Body of pancreas (tissue), 4 donors: ENCODE results near the gene C1QC. TPM values are rescaled to one million over a fixed set of nuclear protein-coding genes. Genes with fewer than 3 reads are reported as not detected.
"Not testable (repeated sequence)": the region's sequence is repeated elsewhere in the genome, so short reads cannot be mapped to it uniquely, and the experiment has no call there.

Experiments
- ATAC-seq: fragments of 150-250 bp; one replicate; pipeline ENCODE4 v1.9.1; 2016
- DNase-seq, 4 donors: peaks; one replicate each; pipeline ENCODE4 v3.0.0-alpha.2; 2019
- H3K27ac ChIP-seq, 4 donors: fragments of 200-600 bp; sonication (generic); 1 replicate in 3 of 4; 2 replicates in 1 of 4; pipeline versions ENCODE4 v1.5.1 to v1.6.1; 2016 to 2019; ENCODE audit warnings: mild to moderate bottlenecking in 1 of 4, mixed read lengths in 1 of 4, moderate library complexity in 1 of 4
- H3K27me3 ChIP-seq, 2 donors: fragments of 200-600 bp; sonication (generic); one replicate each; pipeline ENCODE4 v1.6.0; 2016; ENCODE audit warnings: mild to moderate bottlenecking in 1 of 2
- H3K36me3 ChIP-seq, 2 donors: fragments of 200-600 bp; sonication (generic); replicated peaks in 1 of 2; 2 replicates each; pipeline ENCODE4 v1.5.1; 2016; ENCODE audit warnings: low read depth in 2 of 2; ENCODE audit not compliant: insufficient read depth in 1 of 2
- H3K4me1 ChIP-seq: fragments of 200-600 bp; sonication (generic); one replicate; pipeline ENCODE4 v1.6.0; 2016
- H3K4me3 ChIP-seq, 2 donors: fragments of 200-600 bp; sonication (generic); 1 replicate in 1 of 2; 2 replicates in 1 of 2; pipeline ENCODE4 v1.5.1; 2016 to 2019
- H3K9me3 ChIP-seq, 3 donors: fragments of 200-600 bp; sonication (generic); 1 replicate in 2 of 3; 2 replicates in 1 of 3; pipeline ENCODE4 v1.5.1; 2016
- CTCF ChIP-seq, 7 experiments: fragments of 450-650 bp in 4 of 7; fragments of 200-600 bp in 3 of 7; sonication (generic) in 3 of 7; IDR thresholded peaks; one replicate each; pipeline ENCODE4 v1.5.1; 2016 to 2019; ENCODE audit warnings: antibody characterized with exemption in 7 of 7
- POLR2A ChIP-seq, 3 donors: fragments of 450-650 bp; IDR thresholded peaks; one replicate each; pipeline ENCODE4 v1.6.1; 2016; ENCODE audit warnings: antibody characterized with exemption in 3 of 3, mild to moderate bottlenecking in 2 of 3
- WGBS, 2 donors: methylation state at CpG; one replicate each; pipeline ENCODE4 v1.1.5; 2017; 5-methylcytosine and 5-hydroxymethylcytosine counted together
- intact Hi-C: fragments of 100-400 bp; cut with DNase I; formaldehyde crosslinking; loops from one replicate; pipeline ENCODE4 v1.15.1; 2023
- total RNA-seq, 2 donors: library from RNA; depleted of rRNA; stranded (reverse); fragments of >200 nt; gene quantifications; one replicate each; pipeline ENCODE4 v1.1.0, GENCODE V29; 2016

The C1QC gene
- total RNA-seq, 2 donors from 2014 or later, result 54.7 to 103 TPM

GRCh38 chr1:22666412-22666811 is 23.0 kb downstream of the C1QC start:
- no peaks in the 10 kb centered on the region for H3K4me1 ChIP-seq
- 60 to 68% methylated on average over 2 of the region's 2 CpGs for WGBS, 2 donors
- intact Hi-C loops, result no loop called here
- H3K27me3 ChIP-seq, result no peaks in the 10 kb centered on the region
- H3K9me3 ChIP-seq, result no peaks in the 10 kb centered on the region
- TF ChIP-seq CTCF (IDR thresholded peaks at IDR 0.05), result no peak
- no peak for TF ChIP-seq POLR2A (IDR thresholded peaks at IDR 0.05)
- no peaks in the 10 kb centered on the region for H3K36me3 ChIP-seq
- H3K27ac ChIP-seq, result no peak overlapping the region
- H3K4me3 ChIP-seq, result no peak overlapping the region
- no peak for DNase-seq
- ATAC-seq, result no peak

- DNase-seq, H3K9me3 ChIP-seq, intact Hi-C loops, H3K27me3 ChIP-seq, H3K4me3 ChIP-seq, H3K27ac ChIP-seq, H3K4me1 ChIP-seq, ATAC-seq, H3K36me3 ChIP-seq: not testable (repeated sequence)
- WGBS, 2 donors, result 86 to 96% methylated on average over 2 of the region's 2 CpGs
Measured at GRCh38 chr1:22668840-22669239, 25.4 kb downstream of the C1QC start.

- WGBS, 2 donors, result 45 to 61% methylated on average over 7 to 12 of the region's 12 CpGs
Measured at GRCh38 chr1:22670352-22670975, 27.0 kb downstream of the C1QC start.

GRCh38 chr1:22671999-22672398 is 28.6 kb downstream of the C1QC start:
- Histone ChIP-seq H3K4me1 (no peaks in the 10 kb centered on the region), H3K27ac (no peak overlapping the region), H3K4me3 (no peak overlapping the region), H3K27me3 (no peaks in the 10 kb centered on the region), H3K36me3 (no peaks in the 10 kb centered on the region), H3K9me3 (no peaks in the 10 kb centered on the region)
- ATAC-seq (no peak), DNase-seq (no peak)
- WGBS, 2 donors, result 79 to 87% methylated on average over 4 of the region's 4 CpGs
- TF ChIP-seq POLR2A (IDR thresholded peaks at IDR 0.05) (no peak), CTCF (IDR thresholded peaks at IDR 0.05) (no peak)
- intact Hi-C loops, result no loop called here

More at GRCh38 chr1:22670352-22670975, 27.0 kb downstream of the C1QC start:
- no peaks in the 10 kb centered on the region for H3K27me3 ChIP-seq
- H3K9me3 ChIP-seq, result no peaks in the 10 kb centered on the region
- H3K27ac ChIP-seq, result no peak overlapping the region
- H3K36me3 ChIP-seq, result no peaks in the 10 kb centered on the region
- ATAC-seq, result no peak
- no peak for TF ChIP-seq POLR2A (IDR thresholded peaks at IDR 0.05)
- no peak for TF ChIP-seq CTCF (IDR thresholded peaks at IDR 0.05)
- H3K4me1 ChIP-seq, result no peaks in the 10 kb centered on the region
- no peak for DNase-seq
- intact Hi-C loops, result no loop called here
- no peak overlapping the region for H3K4me3 ChIP-seq

GRCh38 chr1:22673486-22674409 is 30.3 kb downstream of the C1QC start:
- Histone ChIP-seq H3K4me1 (no peaks in the 10 kb centered on the region), H3K36me3 (no peaks in the 10 kb centered on the region), H3K9me3 (no peaks in the 10 kb centered on the region), H3K4me3 (no peak overlapping the region), H3K27me3 (no peaks in the 10 kb centered on the region), H3K27ac (no peak overlapping the region)
- DNase-seq (peak; percentile 28 to 58 (median 41)), ATAC-seq (no peak)
- intact Hi-C loops, result no loop called here
- TF ChIP-seq CTCF (IDR thresholded peaks at IDR 0.05) (peak in 6 of 7 experiments; percentile 26 to 58 (median 39)), POLR2A (IDR thresholded peaks at IDR 0.05) (no peak)
- WGBS, 2 donors, result 10 to 16% methylated on average over 6 to 17 of the region's 17 CpGs
